ENCODE measurements around the gene PMEL. TPM values are rescaled to one million over a fixed set of nuclear protein-coding genes. Genes with fewer than 3 reads are reported as not detected.

Gene PMEL
- total RNA-seq, 1 experiment from 2014 or later: 10,765 TPM

Other genes with a start within 250 kb of the PMEL start
- gene BLOC1S1, start 250.0 kb downstream of the PMEL start, total RNA-seq (2014; rRNA removed; shearing (Covaris generic)): 119 and 124 TPM in 2 replicates
- 2.3 and 3.0 TPM in 2 replicates for gene RDH5, start 245.6 kb downstream of the PMEL start, total RNA-seq (2014; rRNA removed; shearing (Covaris generic))
- gene CD63, start 237.0 kb downstream of the PMEL start, total RNA-seq (2014; rRNA removed; shearing (Covaris generic)): 3,613 and 3,895 TPM in 2 replicates
- 12.1 and 15.0 TPM in 2 replicates for gene GDF11, start 222.9 kb downstream of the PMEL start, total RNA-seq (2014; rRNA removed; shearing (Covaris generic))
- gene SARNP, start 148.3 kb downstream of the PMEL start, total RNA-seq (2014; rRNA removed; shearing (Covaris generic)): 60.0 and 69.4 TPM in 2 replicates
- 51.7 and 52.2 TPM in 2 replicates for gene ORMDL2, start 148.0 kb downstream of the PMEL start, total RNA-seq (2014; rRNA removed; shearing (Covaris generic))
- gene DNAJC14, start 136.5 kb downstream of the PMEL start, total RNA-seq (2014; rRNA removed; shearing (Covaris generic)): 51.4 and 51.9 TPM in 2 replicates
- not detected in 2 replicates for gene MMP19, start 123.1 kb downstream of the PMEL start, total RNA-seq (2014; rRNA removed; shearing (Covaris generic))
- gene PYM1, start 38.1 kb downstream of the PMEL start, total RNA-seq (2014; rRNA removed; shearing (Covaris generic)): 21.1 and 29.2 TPM in 2 replicates
- gene DGKA, start 34.9 kb downstream of the PMEL start, total RNA-seq (2014; rRNA removed; shearing (Covaris generic)): 5.7 and 6.9 TPM in 2 replicates
- 896 and 917 TPM in 2 replicates for gene CDK2, start 788 bp upstream of the PMEL start, total RNA-seq (2014; rRNA removed; shearing (Covaris generic))
- gene RAB5B, start 8.0 kb upstream of the PMEL start, total RNA-seq (2014; rRNA removed; shearing (Covaris generic)): 169 and 175 TPM in 2 replicates
- gene SUOX, start 31.2 kb upstream of the PMEL start, total RNA-seq (2014; rRNA removed; shearing (Covaris generic)): 11.2 and 16.1 TPM in 2 replicates
- 0.79 and 1.1 TPM in 2 replicates for gene IKZF4, start 55.0 kb upstream of the PMEL start, total RNA-seq (2014; rRNA removed; shearing (Covaris generic))
- gene RPS26, start 75.9 kb upstream of the PMEL start, total RNA-seq (2014; rRNA removed; shearing (Covaris generic)): 372 and 394 TPM in 2 replicates
- gene ERBB3, start 114.1 kb upstream of the PMEL start, total RNA-seq (2014; rRNA removed; shearing (Covaris generic)): 114 and 125 TPM in 2 replicates
- 473 and 487 TPM in 2 replicates for gene PA2G4, start 138.5 kb upstream of the PMEL start, total RNA-seq (2014; rRNA removed; shearing (Covaris generic))
- gene RPL41, start 150.6 kb upstream of the PMEL start, total RNA-seq (2014; rRNA removed; shearing (Covaris generic)): 5,360 and 5,858 TPM in 2 replicates
- 5.6 and 7.3 TPM in 2 replicates for gene ZC3H10, start 152.2 kb upstream of the PMEL start, total RNA-seq (2014; rRNA removed; shearing (Covaris generic))
- 90.9 and 100 TPM in 2 replicates for gene ESYT1, start 162.2 kb upstream of the PMEL start, total RNA-seq (2014; rRNA removed; shearing (Covaris generic))
- gene MYL6B, start 186.5 kb upstream of the PMEL start, total RNA-seq (2014; rRNA removed; shearing (Covaris generic)): 63.2 and 66.0 TPM in 2 replicates
- 483 and 574 TPM in 2 replicates for gene MYL6, start 192.3 kb upstream of the PMEL start, total RNA-seq (2014; rRNA removed; shearing (Covaris generic))
- 20.9 and 39.0 TPM in 2 replicates for gene SMARCC2, start 223.4 kb upstream of the PMEL start, total RNA-seq (2014; rRNA removed; shearing (Covaris generic))

All from SK-MEL-5 (cell line).